ENCODE data around the gene EVX1.

EVX1 gene

GRCh38 chr7:27250557-27251070 is 8.0 kb downstream of the EVX1 start:
- no peak for DNase-seq

- DNase-seq = no peak
Measured at GRCh38 chr7:27251136-27251651, 8.6 kb downstream of the EVX1 start.

- DNase-seq = no peak
Measured at GRCh38 chr7:27251652-27252590, 9.3 kb downstream of the EVX1 start.

GRCh38 chr7:27254625-27255024 is 12.0 kb downstream of the EVX1 start:
- DNase-seq = no peak

GRCh38 chr7:27260211-27260610 is 17.6 kb downstream of the EVX1 start:
- no peak for DNase-seq

GRCh38 chr7:27262121-27262520 is 19.5 kb downstream of the EVX1 start:
- DNase-seq = no peak

- DNase-seq = no peak
Measured at GRCh38 chr7:27263781-27264180, 21.2 kb downstream of the EVX1 start.

GRCh38 chr7:27269455-27269854 is 26.9 kb downstream of the EVX1 start:
- no peak for DNase-seq

GRCh38 chr7:27271384-27271783 is 28.8 kb downstream of the EVX1 start:
- no peak for DNase-seq

GRCh38 chr7:27277628-27278027 is 35.0 kb downstream of the EVX1 start:
- DNase-seq = no peak

GRCh38 chr7:27283558-27283957 is 41.0 kb downstream of the EVX1 start:
- no peak for DNase-seq

GRCh38 chr7:27295236-27295635 is 52.6 kb downstream of the EVX1 start:
- no peak for DNase-seq

GRCh38 chr7:27297356-27297755 is 54.8 kb downstream of the EVX1 start:
- DNase-seq = no peak
